HepG2 (cell line): Measurements from ENCODE around the gene AMDHD1. TPM values are rescaled to one million over a fixed set of nuclear protein-coding genes. Genes with fewer than 3 reads are reported as not detected.
A peak's percentile ranks its signal among the peaks of the same experiment; 100 is the strongest.

Experiments
- CBFB ChIP-seq: sonication (generic); formaldehyde crosslinking; IDR thresholded peaks from 2 replicates; pipeline ENCODE4 v1.4.0; 2020; ENCODE audit warnings: missing genetic modification reagents
- MTA1 ChIP-seq: sonication (generic); formaldehyde crosslinking; IDR thresholded peaks from 2 replicates; pipeline ENCODE4 v1.4.0; 2020; ENCODE audit warnings: missing genetic modification reagents, mild to moderate bottlenecking, borderline replicate concordance
- PCBP2 ChIP-seq: fragments of 200-400 bp; formaldehyde crosslinking; optimal IDR thresholded peaks from 2 replicates; pipeline ENCODE3; 2018; ENCODE audit warnings: low read length, low read depth; ENCODE audit not compliant: poor library complexity, severe bottlenecking
- POGK ChIP-seq: sonication (generic); formaldehyde crosslinking; conservative IDR thresholded peaks from 2 replicates; pipeline ENCODE4 v1.8.0; 2022; ENCODE audit warnings: mild to moderate bottlenecking, moderate library complexity, missing genetic modification reagents
- RAD51 ChIP-seq: fragments of 450-650 bp; IDR thresholded peaks from 2 replicates; pipeline ENCODE4 v1.6.1; 2016; ENCODE audit warnings: borderline replicate concordance
- RBAK ChIP-seq: sonication (generic); formaldehyde crosslinking; IDR thresholded peaks from 2 replicates; pipeline ENCODE4 v1.5.1; 2020; ENCODE audit warnings: mild to moderate bottlenecking, missing genetic modification reagents
- RFXANK ChIP-seq: IDR thresholded peaks from 2 replicates; pipeline ENCODE4 v1.6.1; 2016
- SMARCC2 ChIP-seq: fragments of 450-650 bp; IDR thresholded peaks from 2 replicates; pipeline ENCODE4 v1.6.1; 2017; ENCODE audit warnings: antibody characterized with exemption, mild to moderate bottlenecking
- SRF ChIP-seq: IDR thresholded peaks from 2 replicates; pipeline ENCODE4 v1.6.1; 2011; ENCODE audit warnings: mild to moderate bottlenecking, low read depth, low read length, moderate library complexity
- TCF7L2 ChIP-seq: IDR thresholded peaks from 2 replicates; pipeline ENCODE4 v1.6.1; 2011; ENCODE audit warnings: mild to moderate bottlenecking, low read depth, low read length, moderate library complexity
- TOPORS ChIP-seq: sonication (generic); formaldehyde crosslinking; IDR thresholded peaks from 2 replicates; pipeline ENCODE4 v1.8.0; 2023; ENCODE audit warnings: mild to moderate bottlenecking, missing genetic modification reagents
- TSC22D2 ChIP-seq: sonication (generic); formaldehyde crosslinking; IDR thresholded peaks from 2 replicates; pipeline ENCODE4 v1.5.1; 2020; ENCODE audit warnings: missing genetic modification reagents, mild to moderate bottlenecking, borderline replicate concordance
- ZNF274 ChIP-seq: sonication (generic); formaldehyde crosslinking; IDR thresholded peaks from 2 replicates; pipeline ENCODE4 v1.5.1; 2020; ENCODE audit warnings: mild to moderate bottlenecking, missing genetic modification reagents
- ZNF333 ChIP-seq: sonication (generic); formaldehyde crosslinking; IDR thresholded peaks from 2 replicates; pipeline ENCODE4 v1.4.0; 2020; ENCODE audit warnings: mild to moderate bottlenecking, missing genetic modification reagents, borderline replicate concordance
- ZNF501 ChIP-seq: sonication (generic); formaldehyde crosslinking; IDR thresholded peaks from 2 replicates; pipeline ENCODE4 v1.5.1; 2020; ENCODE audit warnings: mild to moderate bottlenecking, moderate library complexity, missing genetic modification reagents
- ZNF558 ChIP-seq: sonication (generic); formaldehyde crosslinking; IDR thresholded peaks from 2 replicates; pipeline ENCODE4 v1.9.0; 2022; ENCODE audit warnings: mild to moderate bottlenecking, missing genetic modification reagents, borderline replicate concordance
- ZNF629 ChIP-seq: sonication (generic); formaldehyde crosslinking; conservative IDR thresholded peaks from 2 replicates; pipeline ENCODE4 v1.5.0; 2020; ENCODE audit warnings: missing genetic modification reagents
- ZNF747 ChIP-seq: sonication (generic); formaldehyde crosslinking; IDR thresholded peaks from 2 replicates; pipeline ENCODE4 v1.8.1; 2023; ENCODE audit warnings: missing genetic modification reagents, mild to moderate bottlenecking, borderline replicate concordance
- ZNF768 ChIP-seq: sonication (generic); formaldehyde crosslinking; IDR thresholded peaks from 2 replicates; pipeline ENCODE4 v1.4.0; 2020; ENCODE audit warnings: missing genetic modification reagents
- ZNF776 ChIP-seq: sonication (generic); formaldehyde crosslinking; IDR thresholded peaks from 2 replicates; pipeline ENCODE4 v1.4.0; 2020; ENCODE audit warnings: mild to moderate bottlenecking, missing genetic modification reagents
- ZNF781 ChIP-seq: sonication (generic); formaldehyde crosslinking; IDR thresholded peaks from 2 replicates; pipeline ENCODE4 v1.5.1; 2020; ENCODE audit warnings: borderline replicate concordance, mild to moderate bottlenecking, missing genetic modification reagents; ENCODE audit errors: not compliant biosample characterization
- ZSCAN20 ChIP-seq: sonication (generic); formaldehyde crosslinking; IDR thresholded peaks from 2 replicates; pipeline ENCODE4 v1.4.0; 2020; ENCODE audit warnings: missing genetic modification reagents, mild to moderate bottlenecking, borderline replicate concordance
- ZSCAN31 ChIP-seq: sonication (generic); formaldehyde crosslinking; IDR thresholded peaks from 2 replicates; pipeline ENCODE4 v1.5.0; 2020; ENCODE audit warnings: low read depth, mild to moderate bottlenecking, missing genetic modification reagents
- polyA plus RNA-seq, 8 experiments: library from polyadenylated mRNA; depleted of rRNA in 3 of 8; stranded (reverse) in 7 of 8; unstranded in 1 of 8; fragments of >200 nt; fragmentation: Illumina TruSeq in 4 of 8; extraction: Trizol in 4 of 8; gene quantifications; 2 replicates each; pipeline versions ENCODE4 v1.2.1 to v1.2.3, GENCODE V29; 2011 to 2016; ENCODE audit warnings: low read depth in 4 of 8, missing spikeins in 1 of 8, mixed read lengths in 1 of 8; ENCODE audit not compliant: insufficient read depth in 1 of 8
- total RNA-seq, 5 experiments: library from RNA; depleted of rRNA; stranded (reverse); fragments of >200 nt; fragmentation: Illumina TruSeq; extraction: Trizol; gene quantifications; 2 replicates each; pipeline ENCODE4 v1.2.3, GENCODE V29; 2016; ENCODE audit warnings: low read depth in 1 of 5
- TF ChIP-seq, protein P1 (sequence below): sonication (generic); formaldehyde crosslinking; IDR thresholded peaks from 2 replicates; pipeline ENCODE4 v1.8.1; 2023; ENCODE audit warnings: mild to moderate bottlenecking, moderate library complexity, missing genetic modification reagents
- TF ChIP-seq, protein P2 (sequence below): sonication (generic); formaldehyde crosslinking; conservative IDR thresholded peaks from 2 replicates; pipeline ENCODE4 v1.8.0; 2022; ENCODE audit warnings: missing genetic modification reagents

Gene AMDHD1
- total and polyA plus RNA-seq, 2 of the 13 experiments (the other 11 are each of a cell fraction or from before 2014, with no cell fraction given), result 6.5 to 29.6 TPM

DNA sequence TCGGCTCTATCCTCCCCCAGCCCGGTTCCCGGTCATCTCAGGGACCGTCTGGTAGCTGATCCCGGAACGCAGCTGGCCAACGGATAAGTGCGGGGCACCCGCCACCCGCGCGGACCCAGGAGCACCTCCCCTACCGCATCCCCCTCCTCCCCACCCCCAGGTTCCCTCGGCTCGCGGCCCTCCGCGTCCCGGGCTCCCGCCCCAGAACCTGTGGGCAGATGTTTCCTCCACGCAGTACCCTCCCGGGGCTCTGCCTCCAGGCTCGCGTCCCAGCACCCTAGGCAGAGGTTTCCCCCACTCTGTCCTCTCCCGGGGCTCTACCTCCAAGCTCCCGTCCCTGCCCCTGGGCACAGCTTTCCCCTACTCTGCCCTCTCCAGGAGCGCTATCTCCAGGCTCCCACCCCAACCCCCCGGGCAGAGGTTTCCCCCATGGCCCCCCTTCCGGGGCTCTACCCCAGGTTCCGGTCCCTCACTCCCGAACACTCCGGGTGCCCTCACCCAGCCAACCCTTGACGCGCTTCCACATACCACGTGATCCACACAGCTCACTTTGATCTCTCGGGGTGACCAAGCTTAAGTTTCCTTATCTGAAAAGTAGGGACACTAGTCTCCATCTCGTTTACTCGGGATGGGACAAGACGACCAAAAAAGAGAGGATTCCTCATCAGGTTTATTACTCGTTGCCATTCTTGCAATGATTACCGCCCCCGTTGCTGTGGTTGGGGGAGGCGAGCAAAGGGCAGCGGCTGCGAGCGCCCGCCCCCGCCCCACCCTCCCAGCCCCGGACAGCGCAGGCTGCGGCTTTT is 404 bp upstream of the AMDHD1 start, which contains the start of gene CCDC38 (continued):
- TF ChIP-seq POGK (peak; percentile 41), ZNF781 (CRISPR knock-in tag) (no peak), TSC22D2 (CRISPR knock-in tag) (no peak), ZSCAN31 (CRISPR knock-in tag) (no peak; the same call in 1 of the 2 replicates), ZSCAN20 (CRISPR knock-in tag) (no peak), SMARCC2 (no peak), ZNF776 (peak; percentile 29; the same call in 1 of the 2 replicates), RBAK (no peak), ZNF501 (CRISPR knock-in tag) (peak; percentile 77), ZNF768 (CRISPR knock-in tag) (peak; percentile 38; the same call in 1 of the 2 replicates), ZNF274 (CRISPR knock-in tag) (peak; percentile 51; the same call in 1 of the 2 replicates), ZNF558 (CRISPR knock-in tag) (peak; percentile 86; the same call in 1 of the 2 replicates), TOPORS (CRISPR knock-in tag) (no peak), PCBP2 (no peak), ZNF333 (CRISPR knock-in tag) (no peak), RFXANK (CRISPR knock-in tag) (no peak), ZNF629 (CRISPR knock-in tag) (0 out of 2 replicates have a peak, but pooled peaks have one; percentile 4), ZNF747 (CRISPR knock-in tag) (peak; percentile 73; the same call in 1 of the 2 replicates), RAD51 (peak; percentile 93), SRF (no peak), TCF7L2 (no peak), CBFB (CRISPR knock-in tag) (0 out of 2 replicates have a peak, but pooled peaks have one; percentile 54), MTA1 (CRISPR knock-in tag) (peak; percentile 27; the same call in 1 of the 2 replicates)
- TF ChIP-seq, protein P1, sequence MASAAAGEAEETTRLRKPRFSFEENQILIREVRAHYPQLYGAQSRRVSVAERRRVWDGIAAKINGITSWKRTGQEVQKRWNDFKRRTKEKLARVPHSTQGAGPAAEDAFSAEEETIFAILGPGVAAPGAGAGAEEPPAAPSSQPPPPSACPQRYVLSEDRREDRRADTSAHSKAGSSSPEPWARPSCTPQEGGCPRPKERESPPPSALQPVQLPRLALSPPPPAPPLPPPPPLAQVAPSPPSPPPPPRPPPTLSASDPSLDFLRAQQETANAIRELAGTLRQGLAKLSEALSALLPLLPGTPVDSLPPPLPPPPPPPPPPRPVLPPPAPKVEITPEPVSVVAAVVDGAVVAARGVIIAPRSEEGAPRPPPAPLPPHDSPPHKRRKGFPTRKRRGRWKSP (CRISPR knock-in tag), result peak; percentile 72; the same call in 1 of the 2 replicates
- TF ChIP-seq, protein P2, sequence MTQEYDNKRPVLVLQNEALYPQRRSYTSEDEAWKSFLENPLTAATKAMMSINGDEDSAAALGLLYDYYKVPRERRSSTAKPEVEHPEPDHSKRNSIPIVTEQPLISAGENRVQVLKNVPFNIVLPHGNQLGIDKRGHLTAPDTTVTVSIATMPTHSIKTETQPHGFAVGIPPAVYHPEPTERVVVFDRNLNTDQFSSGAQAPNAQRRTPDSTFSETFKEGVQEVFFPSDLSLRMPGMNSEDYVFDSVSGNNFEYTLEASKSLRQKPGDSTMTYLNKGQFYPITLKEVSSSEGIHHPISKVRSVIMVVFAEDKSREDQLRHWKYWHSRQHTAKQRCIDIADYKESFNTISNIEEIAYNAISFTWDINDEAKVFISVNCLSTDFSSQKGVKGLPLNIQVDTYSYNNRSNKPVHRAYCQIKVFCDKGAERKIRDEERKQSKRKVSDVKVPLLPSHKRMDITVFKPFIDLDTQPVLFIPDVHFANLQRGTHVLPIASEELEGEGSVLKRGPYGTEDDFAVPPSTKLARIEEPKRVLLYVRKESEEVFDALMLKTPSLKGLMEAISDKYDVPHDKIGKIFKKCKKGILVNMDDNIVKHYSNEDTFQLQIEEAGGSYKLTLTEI (CRISPR knock-in tag), result no peak
